Measurements from ENCODE around the gene CAPNS1. TPM values are rescaled to one million over a fixed set of nuclear protein-coding genes. Genes with fewer than 3 reads are reported as not detected.

CAPNS1 gene
- total and polyA plus RNA-seq, 2 of the 13 experiments (the other 11 are each of a cell fraction or from before 2014, with no cell fraction given) = 322 to 526 TPM

GRCh38 chr19:36152352-36153091, 12.7 kb downstream of the CAPNS1 start, which contains the start of gene COX7A1:
Gene COX7A1, minus strand, starts transcription at chr19:36152447. Its CDS starts 40 bp downstream, at chr19:36152407.
- Histone ChIP-seq H3K27me3 (ENCODE audit: control insufficient read depth in 1 of 2, insufficient read depth in 2 of 2, low read length in 2 of 2) (no peaks in the 10 kb centered on the region), H3K4me1 (ENCODE audit: insufficient read depth, low read length) (no peaks in the 10 kb centered on the region), H3K4me3 (replicated peaks in 1 of 3; ENCODE audit: insufficient read depth in 1 of 3, low read depth in 2 of 3, low read length in 3 of 3) (no peak within 1 kb of the TSS), H2AFZ (ENCODE audit: low read length) (no peak within 1 kb of the TSS), H3K27ac (ENCODE audit: extremely low read length, insufficient read depth, low read length) (no peak within 1 kb of the TSS), H3K9ac (ENCODE audit: insufficient read depth, low read depth, low read length) (no peak within 1 kb of the TSS), H3K79me2 (ENCODE audit: insufficient read depth, low read length) (no peaks in the 10 kb centered on the region), H4K20me1 (ENCODE audit: insufficient read depth, low read length) (no peaks in the 10 kb centered on the region), H3K9me3 (ENCODE audit: low read length) (no peaks in the 10 kb centered on the region), H3K4me2 (ENCODE audit: low read depth, low read length) (no peak within 1 kb of the TSS), H3K36me3 (replicated peaks in 1 of 2; ENCODE audit: control insufficient read depth in 1 of 2, insufficient read depth in 2 of 2, low read length in 2 of 2) (peaks cover 12 to 29% of the 10 kb centered on the region in 2 experiments; a peak in 4 of 5 replicates)
- POLR2A ChIA-PET = interaction anchor here (2.1 kb wide), 1 partner anchor 24 kb away, joined by 5 read pairs; no protein-coding TSS in a partner anchor
- WGBS (ENCODE audit: low lambda C conversion rate) = 98% methylated on average over 40 of the region's 40 CpGs
- CTCF ChIA-PET (ENCODE audit: low intra/inter-chr PET ratio, low total read pairs) = no interaction called here
- intact Hi-C loops (cut with micrococcal nuclease; ENCODE audit: unreplicated experiment) = no loop called here
- BruUV-seq (replicated peaks) = no TSS peak
- no peak for FAIRE-seq
- no peak for ATAC-seq
- no peak for TF ChIP-seq CREB3 (CRISPR knock-in tag; IDR thresholded peaks at IDR 0.05)
- TF ChIP-seq ZNF446 (CRISPR knock-in tag; IDR thresholded peaks at IDR 0.05) = no peak
- DNase-seq (ENCODE audit: low spot score) = no peak
- in situ Hi-C loops (cut with HindIII; ENCODE audit: extremely low pct_ligation_motif_present, low pct_unique_long_range_greater_than_20kb) = no loop called here

GRCh38 chr19:36153126-36153525, 13.3 kb downstream of the CAPNS1 start:
- CTCF ChIA-PET (ENCODE audit: low intra/inter-chr PET ratio, low total read pairs) = no interaction called here

More at GRCh38 chr19:36153126-36153525, 13.3 kb downstream of the CAPNS1 start:
- no peak for ATAC-seq
- in situ Hi-C loops (cut with HindIII; ENCODE audit: extremely low pct_ligation_motif_present, low pct_unique_long_range_greater_than_20kb) = no loop called here
- Histone ChIP-seq H3K79me2 (ENCODE audit: insufficient read depth, low read length) (no peaks in the 10 kb centered on the region), H3K9me3 (ENCODE audit: low read length) (no peaks in the 10 kb centered on the region), H2AFZ (ENCODE audit: low read length) (no peak overlapping the region), H3K27me3 (ENCODE audit: control insufficient read depth in 1 of 2, insufficient read depth in 2 of 2, low read length in 2 of 2) (no peaks in the 10 kb centered on the region), H3K36me3 (replicated peaks in 1 of 2; ENCODE audit: control insufficient read depth in 1 of 2, insufficient read depth in 2 of 2, low read length in 2 of 2) (peaks cover 10 to 25% of the 10 kb centered on the region in 2 experiments; a peak in 4 of 5 replicates), H3K4me1 (ENCODE audit: insufficient read depth, low read length) (no peaks in the 10 kb centered on the region), H3K9ac (ENCODE audit: insufficient read depth, low read depth, low read length) (no peak overlapping the region), H3K4me2 (ENCODE audit: low read depth, low read length) (no peak overlapping the region), H3K27ac (ENCODE audit: extremely low read length, insufficient read depth, low read length) (no peak overlapping the region), H3K4me3 (replicated peaks in 1 of 3; ENCODE audit: insufficient read depth in 1 of 3, low read depth in 2 of 3, low read length in 3 of 3) (no peak overlapping the region), H4K20me1 (ENCODE audit: insufficient read depth, low read length) (no peaks in the 10 kb centered on the region)
- FAIRE-seq = no peak
- DNase-seq (ENCODE audit: low spot score) = no peak
- POLR2A ChIA-PET = interaction anchor here (2.1 kb wide), 1 partner anchor 25 kb away, joined by 5 read pairs; no protein-coding TSS in a partner anchor
- no TSS peak for BruUV-seq (replicated peaks)
- intact Hi-C loops (cut with micrococcal nuclease; ENCODE audit: unreplicated experiment) = no loop called here
- TF ChIP-seq ZNF646 (CRISPR knock-in tag; IDR thresholded peaks at IDR 0.05) = no peak
- TF ChIP-seq ZNF770 (CRISPR knock-in tag; IDR thresholded peaks at IDR 0.05) = peak; percentile 61; the same call in 1 of the 2 replicates
- TF ChIP-seq ZNF333 (CRISPR knock-in tag; IDR thresholded peaks at IDR 0.05; ENCODE audit: borderline replicate concordance) = no peak
- TF ChIP-seq ELF4 (CRISPR knock-in tag; IDR thresholded peaks at IDR 0.05; ENCODE audit: borderline replicate concordance) = no peak
- WGBS (ENCODE audit: low lambda C conversion rate) = 94% methylated on average over 10 of the region's 10 CpGs

All from HepG2 (cell line).